SK-N-SH (cell line): ENCODE measurements around the gene ARHGAP31. TPM values are rescaled to one million over a fixed set of nuclear protein-coding genes. Genes with fewer than 3 reads are reported as not detected.

ENCODE experiments used
- CTCF ChIA-PET: fragments of 300-600, 350-600 bp; formaldehyde crosslinking; extraction: SDS; loops from one replicate; lab custom pipeline; 2021; lab: Yijun Ruan, JAX
- POLR2A ChIA-PET: fragments of 350-600 bp; sonication (Branson Sonifier 250); formaldehyde crosslinking; extraction: SDS; loops from one replicate; lab custom pipeline; 2020; ENCODE audit warnings: antibody characterized with exemption, inconsistent platforms; lab: Yijun Ruan, JAX
- DNase-seq: peaks from one replicate; pipeline ENCODE4 v3.0.0; 2012
- H2AFZ ChIP-seq: fragments of 200-600 bp; sonication (generic); 2 replicates; pipeline ENCODE4 v1.8.1; 2016; ENCODE audit warnings: antibody characterized with exemption, mild to moderate bottlenecking, low read depth
- H3F3A ChIP-seq: fragments of 200-600 bp; sonication (generic); replicated peaks from 2 replicates; pipeline ENCODE3; 2016; ENCODE audit warnings: antibody characterized with exemption, mild to moderate bottlenecking; ENCODE audit not compliant: insufficient read depth
- H3K27ac ChIP-seq, 2 experiments: fragments of 200-500 bp in 1 of 2; fragments of 200-600 bp in 1 of 2; sonication (Bioruptor generic) in 1 of 2; sonication (generic), shearing (Covaris generic) in 1 of 2; 2 replicates each; pipeline versions ENCODE4 v1.5.1 to v1.6.1; 2014 to 2016; ENCODE audit warnings: low read depth in 2 of 2, inconsistent platforms in 1 of 2, low read length in 1 of 2, mild to moderate bottlenecking in 1 of 2, mixed read lengths in 1 of 2
- H3K27me3 ChIP-seq: fragments of 200-600 bp; sonication (generic), shearing (Covaris generic); 2 replicates; pipeline ENCODE4 v1.6.1; 2016; ENCODE audit warnings: mixed run types; ENCODE audit not compliant: insufficient read depth
- H3K36me3 ChIP-seq, 2 experiments: fragments of 200-500 bp in 1 of 2; fragments of 200-600 bp in 1 of 2; sonication (Bioruptor generic) in 1 of 2; sonication (generic) in 1 of 2; replicated peaks in 1 of 2; 2 replicates each; pipeline versions ENCODE3 to v1.5.1; 2014 to 2016; ENCODE audit warnings: low read length in 1 of 2, mild to moderate bottlenecking in 1 of 2; ENCODE audit not compliant: insufficient read depth in 2 of 2, control insufficient read depth in 1 of 2
- H3K4me1 ChIP-seq, 2 experiments: fragments of 200-500 bp in 1 of 2; fragments of 200-600 bp in 1 of 2; sonication (Bioruptor generic) in 1 of 2; sonication (generic), shearing (Covaris generic) in 1 of 2; 2 replicates each; pipeline versions ENCODE4 v1.5.1 to v1.6.1; 2014 to 2016; ENCODE audit warnings: low read depth in 1 of 2, low read length in 1 of 2, mixed run types in 1 of 2; ENCODE audit not compliant: insufficient read depth in 2 of 2, control insufficient read depth in 1 of 2
- H3K4me2 ChIP-seq: fragments of 200-600 bp; sonication (generic), shearing (Covaris generic); 2 replicates; pipeline ENCODE4 v1.6.1; 2017; ENCODE audit warnings: mixed run types
- H3K4me3 ChIP-seq, 2 experiments: fragments of 200-500 bp in 1 of 2; fragments of 200-600 bp in 1 of 2; sonication (Bioruptor generic) in 1 of 2; sonication (generic), shearing (Covaris generic) in 1 of 2; 2 replicates each; pipeline versions ENCODE4 v1.5.1 to v1.8.1; 2014 to 2016; ENCODE audit warnings: low read depth in 2 of 2, inconsistent platforms in 1 of 2, low read length in 1 of 2, mild to moderate bottlenecking in 1 of 2, mixed read lengths in 1 of 2, moderate library complexity in 1 of 2
- H3K79me2 ChIP-seq: fragments of 200-600 bp; sonication (generic); 2 replicates; pipeline ENCODE4 v1.8.1; 2017; ENCODE audit warnings: mild to moderate bottlenecking; ENCODE audit not compliant: insufficient read depth
- H3K9ac ChIP-seq: fragments of 200-600 bp; sonication (generic); 2 replicates; pipeline ENCODE4 v1.6.1; 2017; ENCODE audit warnings: mixed run types
- H3K9me2 ChIP-seq: fragments of 200-600 bp; sonication (generic); 2 replicates; pipeline ENCODE4 v1.6.1; 2017; ENCODE audit warnings: mixed run types
- H3K9me3 ChIP-seq: fragments of 200-600 bp; sonication (generic); 2 replicates; pipeline ENCODE4 v1.6.1; 2017; ENCODE audit warnings: mixed run types, mild to moderate bottlenecking, moderate library complexity
- H4K20me1 ChIP-seq: fragments of 200-600 bp; sonication (generic); 2 replicates; pipeline ENCODE4 v1.6.1; 2017; ENCODE audit warnings: mild to moderate bottlenecking, mixed run types; ENCODE audit not compliant: insufficient read depth
- CHD2 ChIP-seq: fragments of 150-350 bp; IDR thresholded peaks from 2 replicates; pipeline ENCODE4 v1.6.1; 2018; ENCODE audit warnings: low read length; ENCODE audit not compliant: partially characterized antibody
- ELF1 ChIP-seq: IDR thresholded peaks from 2 replicates; pipeline ENCODE4 v1.4.0; 2012
- EP300 ChIP-seq, 2 experiments: IDR thresholded peaks; 2 replicates each; pipeline versions ENCODE4 v1.4.0 to v1.6.1; 2012; ENCODE audit warnings: borderline replicate concordance in 1 of 2, low read depth in 1 of 2, low read length in 1 of 2
- FOSL2 ChIP-seq: IDR thresholded peaks from 2 replicates; pipeline ENCODE4 v1.4.0; 2012; ENCODE audit warnings: low read depth, mild to moderate bottlenecking, moderate library complexity, borderline replicate concordance
- GABPA ChIP-seq: IDR thresholded peaks from 2 replicates; pipeline ENCODE4 v1.4.0; 2012; ENCODE audit warnings: low read depth, mild to moderate bottlenecking
- MEF2A ChIP-seq: IDR thresholded peaks from 2 replicates; pipeline ENCODE4 v1.4.0; 2012; ENCODE audit warnings: low read depth, borderline replicate concordance
- MXI1 ChIP-seq: IDR thresholded peaks from 2 replicates; pipeline ENCODE4 v1.6.1; 2012; ENCODE audit warnings: mild to moderate bottlenecking, low read depth, low read length, improper control_type of control experiment
- NFIC ChIP-seq: IDR thresholded peaks from 2 replicates; pipeline ENCODE4 v1.4.0; 2012; ENCODE audit warnings: borderline replicate concordance
- POLR2AphosphoS5 ChIP-seq: IDR thresholded peaks from 2 replicates; pipeline ENCODE4 v1.6.1; 2012; ENCODE audit warnings: low read depth, low read length
- RAD21 ChIP-seq: IDR thresholded peaks from 2 replicates; pipeline ENCODE4 v1.6.1; 2012; ENCODE audit warnings: mild to moderate bottlenecking, low read length
- RCOR1 ChIP-seq: fragments of 150-350 bp; IDR thresholded peaks from 2 replicates; pipeline ENCODE4 v1.6.1; 2017; ENCODE audit warnings: antibody characterized with exemption, low read length
- RXRA ChIP-seq: IDR thresholded peaks from 2 replicates; pipeline ENCODE4 v1.4.0; 2012; ENCODE audit warnings: low read depth, mild to moderate bottlenecking, borderline replicate concordance
- SIN3A ChIP-seq: IDR thresholded peaks from 2 replicates; pipeline ENCODE4 v1.6.1; 2012; ENCODE audit warnings: low read depth, mild to moderate bottlenecking, low read length, moderate library complexity, borderline replicate concordance
- YY1 ChIP-seq: IDR thresholded peaks from 2 replicates; pipeline ENCODE4 v1.4.0; 2012; ENCODE audit warnings: low read depth, mild to moderate bottlenecking
- WGBS: methylation state at CpG from one replicate; pipeline ENCODE4 v1.1.6; 2017; ENCODE audit warnings: low lambda C conversion rate; 5-methylcytosine and 5-hydroxymethylcytosine counted together
- polyA plus RNA-seq, 3 experiments: library from polyadenylated mRNA; depleted of rRNA; stranded (reverse); fragments of >200 nt; gene quantifications; 2 replicates each; pipeline ENCODE4 v1.2.3, GENCODE V29; 2012
- TF ChIP-seq, protein P1 (sequence below): IDR thresholded peaks from 2 replicates; pipeline ENCODE4 v1.4.0; 2012; ENCODE audit warnings: low read depth, borderline replicate concordance
- TF ChIP-seq, protein P2 (sequence below): IDR thresholded peaks from 2 replicates; pipeline ENCODE4 v1.4.0; 2012; ENCODE audit warnings: low read depth, borderline replicate concordance

ARHGAP31 gene
- polyA plus RNA-seq, 1 of the 3 experiments (the other 2 are of a cell fraction), result 4.4 TPM

DNA sequence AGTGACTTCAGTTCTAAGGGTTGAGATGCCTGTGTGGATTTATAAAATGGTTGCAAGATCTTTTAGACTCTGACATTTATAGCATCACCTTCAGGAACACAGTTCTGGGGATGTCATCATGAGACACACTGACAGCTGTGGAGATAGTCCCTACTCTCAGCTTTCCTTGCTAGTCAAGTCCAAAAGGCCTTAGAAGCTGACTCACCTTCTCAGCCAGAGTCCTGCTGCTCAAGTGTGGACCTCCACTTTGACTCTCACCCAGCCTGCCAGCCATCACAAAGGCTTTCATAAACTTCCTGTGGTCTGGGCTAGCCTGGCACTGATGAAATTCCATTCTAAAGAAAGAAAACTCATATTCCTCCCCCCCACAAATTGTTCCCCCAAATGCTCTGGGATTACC is 124.5 kb downstream of the ARHGAP31 start:
- H3K9ac ChIP-seq, result no peak overlapping the region
- no peak for TF ChIP-seq MXI1
- TF ChIP-seq CHD2, result no peak
- POLR2A ChIA-PET, result no interaction called here
- no peaks in the 10 kb centered on the region for H3K9me2 ChIP-seq
- peaks cover 3% of the 10 kb centered on the region for H3F3A ChIP-seq
- no peaks in the 10 kb centered on the region for H3K9me3 ChIP-seq
- no peak overlapping the region for H3K27ac ChIP-seq
- no peaks in the 10 kb centered on the region for H3K27me3 ChIP-seq
- no peak overlapping the region for H3K4me3 ChIP-seq
- no peaks in the 10 kb centered on the region; a peak in 1 of 4 replicates for H3K4me1 ChIP-seq
- H3K79me2 ChIP-seq, result no peaks in the 10 kb centered on the region
- no peak overlapping the region for H2AFZ ChIP-seq
- CTCF ChIA-PET, result interaction anchor here (1.2 kb wide), 1 partner anchor 12 kb away, joined by 3 read pairs; no protein-coding TSS in a partner anchor
- no peaks in the 10 kb centered on the region for H4K20me1 ChIP-seq
- H3K4me2 ChIP-seq, result no peak overlapping the region
- no peak for DNase-seq
- peaks cover 3 to 33% of the 10 kb centered on the region in 2 experiments for H3K36me3 ChIP-seq

DNA sequence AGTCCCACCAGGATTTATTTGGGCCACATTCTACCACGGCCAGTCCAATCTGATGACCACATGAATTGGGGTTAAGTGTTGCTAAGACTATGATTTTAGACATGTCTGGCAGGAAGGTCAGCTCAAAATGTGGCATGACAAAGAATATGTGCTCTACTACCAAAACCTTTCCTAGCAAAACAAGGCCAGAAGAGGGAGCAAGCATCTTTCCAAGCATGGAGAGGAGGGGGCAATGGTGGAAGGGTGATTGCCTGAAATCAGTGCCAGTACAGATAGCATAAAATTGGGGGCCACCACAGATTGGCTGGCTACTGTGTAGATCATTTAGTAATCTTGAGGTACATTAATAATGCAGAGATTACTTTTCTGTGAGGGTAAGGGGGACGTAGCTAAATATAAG is 126.0 kb downstream of the ARHGAP31 start:
- ChIA-PET CTCF (interaction anchor here (2.1 kb wide), 1 partner anchor 261 kb away, joined by 6 read pairs; no protein-coding TSS in a partner anchor), POLR2A (no interaction called here)
- peaks cover 8% of the 10 kb centered on the region for H3F3A ChIP-seq
- no peaks in the 10 kb centered on the region for H3K9me3 ChIP-seq
- H3K36me3 ChIP-seq, result peaks cover 3 to 22% of the 10 kb centered on the region in 2 experiments
- H3K27ac ChIP-seq, result no peak overlapping the region; a peak in 1 of 4 replicates
- no peak overlapping the region for H2AFZ ChIP-seq
- H4K20me1 ChIP-seq, result no peaks in the 10 kb centered on the region
- no peak overlapping the region for H3K9ac ChIP-seq
- no peaks in the 10 kb centered on the region for H3K27me3 ChIP-seq
- no peaks in the 10 kb centered on the region for H3K79me2 ChIP-seq
- no peaks in the 10 kb centered on the region for H3K9me2 ChIP-seq
- H3K4me2 ChIP-seq, result no peak overlapping the region
- no peak overlapping the region for H3K4me3 ChIP-seq
- 73% methylated on average over 2 of the region's 2 CpGs for WGBS
- H3K4me1 ChIP-seq, result no peaks in the 10 kb centered on the region; a peak in 1 of 4 replicates
- DNase-seq, result no peak
- no peak for TF ChIP-seq SIN3A
- peak; percentile 45 for TF ChIP-seq RAD21
- TF ChIP-seq, all 33 proteins: peak for 1

DNA sequence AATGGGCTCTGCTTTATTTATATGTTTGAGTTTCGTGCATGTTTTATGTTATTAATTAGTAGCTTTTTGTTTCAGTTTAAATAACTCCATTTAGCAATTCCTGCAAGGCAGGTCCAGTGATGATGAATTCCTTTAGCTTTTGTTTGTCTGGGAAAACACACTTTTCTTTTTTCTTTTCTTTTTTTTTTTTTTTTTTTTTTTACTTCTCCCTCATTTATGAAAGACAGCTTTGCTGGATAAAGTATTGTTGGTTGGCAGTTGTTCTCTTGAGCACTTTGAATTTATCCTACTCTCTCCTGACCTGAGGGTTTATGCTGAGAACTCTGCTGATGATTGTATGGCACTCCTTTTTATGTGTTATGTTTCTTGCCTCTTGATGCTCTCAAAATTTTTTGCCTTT is 133.5 kb downstream of the ARHGAP31 start:
- Histone ChIP-seq H3K9me2 (no peaks in the 10 kb centered on the region), H3K4me2 (no peak overlapping the region), H3K79me2 (no peaks in the 10 kb centered on the region), H3K4me1 (no peaks in the 10 kb centered on the region), H3K4me3 (no peak overlapping the region), H3K27me3 (no peaks in the 10 kb centered on the region), H3K36me3 (peaks cover 46 to 66% of the 10 kb centered on the region in 2 experiments), H3K9me3 (peaks cover 19% of the 10 kb centered on the region), H3K9ac (no peak overlapping the region), H4K20me1 (no peaks in the 10 kb centered on the region), H3F3A (peaks cover 16% of the 10 kb centered on the region), H3K27ac (no peak overlapping the region), H2AFZ (no peak overlapping the region)
- 95% methylated on average over 1 of the region's 1 CpG for WGBS
- ChIA-PET CTCF (no interaction called here), POLR2A (no interaction called here)
- no peak for DNase-seq
- TF ChIP-seq MXI1 (no peak), ELF1 (no peak)

DNA sequence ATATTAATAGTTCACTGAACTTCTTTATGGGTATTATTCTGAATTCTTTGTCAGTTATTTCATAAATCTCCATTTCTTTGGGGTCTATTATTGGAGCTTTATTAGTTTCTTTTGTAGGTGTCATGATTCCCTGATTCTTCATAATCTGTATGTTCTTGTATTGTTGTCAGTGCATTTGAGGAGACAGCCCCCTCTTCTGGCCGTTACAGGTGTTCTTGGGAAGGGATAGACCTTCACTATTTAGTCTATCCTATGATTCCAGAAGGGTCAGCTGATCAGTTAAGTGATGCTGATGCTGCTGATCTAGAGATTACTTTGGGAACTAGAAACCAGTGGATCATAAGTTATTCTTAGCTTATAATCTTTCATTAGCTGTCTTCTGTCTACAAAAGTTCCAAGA is 134.4 kb downstream of the ARHGAP31 start:
- Histone ChIP-seq H3K9ac (no peak overlapping the region), H3K9me2 (no peaks in the 10 kb centered on the region), H3F3A (peaks cover 16% of the 10 kb centered on the region), H3K27me3 (no peaks in the 10 kb centered on the region), H3K36me3 (peaks cover 55 to 72% of the 10 kb centered on the region in 2 experiments), H4K20me1 (no peaks in the 10 kb centered on the region), H3K4me2 (no peak overlapping the region), H3K4me3 (no peak overlapping the region), H2AFZ (no peak overlapping the region), H3K79me2 (no peaks in the 10 kb centered on the region), H3K4me1 (no peaks in the 10 kb centered on the region), H3K27ac (no peak overlapping the region), H3K9me3 (peaks cover 19% of the 10 kb centered on the region)
- ChIA-PET POLR2A (no interaction called here), CTCF (no interaction called here)
- WGBS, result 89% methylated on average over 1 of the region's 1 CpG
- no peak for DNase-seq
- TF ChIP-seq EP300 (IDR thresholded peaks at IDR 0.05; ENCODE audit: borderline replicate concordance in 1 of 2, low read depth in 1 of 2, low read length in 1 of 2), result no peak
- no peak for TF ChIP-seq GABPA
- TF ChIP-seq, protein P1, sequence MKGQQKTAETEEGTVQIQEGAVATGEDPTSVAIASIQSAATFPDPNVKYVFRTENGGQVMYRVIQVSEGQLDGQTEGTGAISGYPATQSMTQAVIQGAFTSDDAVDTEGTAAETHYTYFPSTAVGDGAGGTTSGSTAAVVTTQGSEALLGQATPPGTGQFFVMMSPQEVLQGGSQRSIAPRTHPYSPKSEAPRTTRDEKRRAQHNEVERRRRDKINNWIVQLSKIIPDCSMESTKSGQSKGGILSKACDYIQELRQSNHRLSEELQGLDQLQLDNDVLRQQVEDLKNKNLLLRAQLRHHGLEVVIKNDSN, result no peak
- TF ChIP-seq POLR2AphosphoS5, result no peak
- no peak for TF ChIP-seq FOSL2
- no peak for TF ChIP-seq CHD2
- TF ChIP-seq MEF2A, result no peak
- TF ChIP-seq RCOR1, result no peak
- TF ChIP-seq NFIC, result no peak
- TF ChIP-seq RXRA, result no peak
- TF ChIP-seq, protein P2, sequence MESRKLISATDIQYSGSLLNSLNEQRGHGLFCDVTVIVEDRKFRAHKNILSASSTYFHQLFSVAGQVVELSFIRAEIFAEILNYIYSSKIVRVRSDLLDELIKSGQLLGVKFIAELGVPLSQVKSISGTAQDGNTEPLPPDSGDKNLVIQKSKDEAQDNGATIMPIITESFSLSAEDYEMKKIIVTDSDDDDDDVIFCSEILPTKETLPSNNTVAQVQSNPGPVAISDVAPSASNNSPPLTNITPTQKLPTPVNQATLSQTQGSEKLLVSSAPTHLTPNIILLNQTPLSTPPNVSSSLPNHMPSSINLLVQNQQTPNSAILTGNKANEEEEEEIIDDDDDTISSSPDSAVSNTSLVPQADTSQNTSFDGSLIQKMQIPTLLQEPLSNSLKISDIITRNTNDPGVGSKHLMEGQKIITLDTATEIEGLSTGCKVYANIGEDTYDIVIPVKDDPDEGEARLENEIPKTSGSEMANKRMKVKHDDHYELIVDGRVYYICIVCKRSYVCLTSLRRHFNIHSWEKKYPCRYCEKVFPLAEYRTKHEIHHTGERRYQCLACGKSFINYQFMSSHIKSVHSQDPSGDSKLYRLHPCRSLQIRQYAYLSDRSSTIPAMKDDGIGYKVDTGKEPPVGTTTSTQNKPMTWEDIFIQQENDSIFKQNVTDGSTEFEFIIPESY, result no peak
- TF ChIP-seq YY1, result no peak
